HG03064 (cell line): ENCODE results near the gene SCGB1A1.

Experiments used
- ATAC-seq: cut with Tn5 transposase; IDR thresholded peaks from one replicate; pipeline ENCODE4 v1.9.1; 2021; ENCODE audit warnings: low read depth; ENCODE audit not compliant: unreplicated experiment

Gene SCGB1A1

DNA sequence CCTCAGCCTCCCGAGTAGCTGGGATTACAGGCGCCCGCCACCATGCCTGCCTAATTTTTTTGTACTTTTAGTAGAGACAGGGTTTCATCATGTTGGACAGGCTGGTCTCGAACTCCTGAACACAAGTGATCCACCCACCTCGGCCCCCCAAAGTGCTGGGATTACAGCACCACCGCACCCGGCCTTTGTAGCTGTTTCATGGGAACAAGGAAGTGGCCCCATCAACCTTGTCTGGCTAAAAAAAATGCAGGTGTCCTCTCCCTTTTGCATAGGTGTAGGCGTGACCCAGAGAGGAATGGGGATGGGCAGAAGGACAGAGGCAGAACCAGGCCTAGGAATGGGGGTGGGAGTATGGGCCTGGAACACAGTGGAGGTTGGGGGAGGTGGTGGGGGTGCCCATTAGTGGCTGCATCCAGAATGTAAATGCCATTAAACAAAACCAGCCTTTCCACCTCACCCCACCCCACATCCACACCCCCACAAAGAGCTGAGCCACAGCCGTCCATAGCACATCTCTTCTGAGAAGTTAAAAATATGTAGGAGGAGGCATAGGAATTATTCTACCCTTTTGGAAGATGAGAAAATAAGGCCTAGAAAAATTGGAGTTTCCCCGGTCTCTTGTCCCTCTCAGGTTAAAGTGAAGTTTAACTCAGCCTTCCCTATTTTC, 22.8 kb upstream of the SCGB1A1 start:
- ATAC-seq = no peak

DNA sequence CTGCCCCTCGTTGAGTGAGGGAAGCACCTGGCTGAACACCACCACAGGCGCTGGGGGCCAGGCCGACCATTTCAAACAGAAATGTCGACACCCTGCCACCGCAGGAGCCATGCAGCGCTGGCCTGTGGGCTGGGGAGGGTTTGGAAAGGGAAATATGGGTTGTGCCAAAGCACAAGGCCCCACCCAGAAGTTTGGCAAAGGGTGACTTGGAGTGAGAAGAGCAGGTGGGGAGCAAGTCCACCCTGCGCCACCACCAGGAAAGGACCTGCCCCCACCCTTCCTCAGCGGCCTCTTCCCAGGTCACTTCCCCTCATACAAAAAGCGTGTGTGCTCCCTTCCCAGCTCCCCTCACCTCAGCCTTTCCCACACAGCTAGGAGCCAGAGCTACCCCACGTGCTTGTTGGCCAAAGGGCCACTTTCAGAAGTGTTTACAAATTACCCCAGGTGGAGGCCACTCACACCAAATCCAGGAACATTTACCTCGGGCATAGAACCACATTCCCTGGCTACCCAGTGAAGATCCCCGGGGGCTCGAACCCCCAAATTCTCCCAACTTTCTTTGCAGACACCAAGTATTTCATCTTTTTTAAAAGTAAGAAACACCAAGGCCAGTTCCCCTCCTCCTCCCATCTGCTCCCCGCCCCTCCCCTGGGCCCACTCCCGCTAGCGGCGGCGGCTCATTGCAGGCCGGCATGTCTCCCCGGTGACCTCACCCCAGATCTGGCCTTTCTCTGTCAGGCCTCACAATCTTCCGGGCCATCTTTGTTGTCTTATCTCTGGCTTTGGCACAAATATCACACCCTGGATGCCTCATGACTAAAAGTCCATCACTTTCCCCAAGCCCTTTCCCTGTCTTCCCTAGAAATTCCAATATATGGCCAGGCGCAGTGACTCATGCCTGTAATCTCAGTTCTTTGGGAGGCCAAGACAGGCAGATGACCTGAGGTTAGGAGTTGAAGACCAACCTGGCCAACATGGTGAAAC, 20.5 kb upstream of the SCGB1A1 start:
- ATAC-seq = no peak

DNA sequence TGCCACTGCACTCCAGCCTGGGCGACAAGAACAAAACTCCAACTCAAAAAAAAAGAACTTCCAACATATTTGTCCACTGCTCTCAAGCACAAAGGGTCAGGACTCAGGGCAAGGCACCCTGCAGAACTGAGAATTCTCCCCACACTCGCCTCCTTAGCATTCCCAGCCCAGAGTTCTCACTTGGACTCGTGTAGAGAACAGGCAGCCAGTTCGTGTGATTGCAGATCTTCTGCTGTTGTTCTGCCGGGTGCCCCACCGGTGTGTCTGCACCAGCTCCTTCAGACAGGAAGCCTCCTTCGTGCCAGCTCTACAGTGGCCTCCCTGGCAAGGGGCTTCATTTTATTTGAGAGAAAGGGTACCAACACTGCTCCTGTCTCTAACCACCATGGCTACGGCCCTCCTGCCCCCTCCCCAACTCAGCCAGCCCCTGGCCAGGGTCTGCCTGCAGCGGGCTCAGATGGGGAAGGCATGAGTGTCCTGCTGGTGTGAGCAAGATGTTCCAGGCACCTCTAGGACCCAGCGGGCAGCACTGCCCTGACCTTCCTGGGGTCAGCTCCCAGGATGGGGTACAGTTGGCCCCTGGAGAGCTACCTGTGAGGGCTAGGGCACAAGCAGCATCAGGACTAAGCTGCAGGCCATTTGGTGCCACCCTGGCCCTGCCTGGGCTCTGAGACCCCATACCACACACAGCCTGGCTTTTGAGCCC, 19.5 kb upstream of the SCGB1A1 start:
- ATAC-seq = no peak

DNA sequence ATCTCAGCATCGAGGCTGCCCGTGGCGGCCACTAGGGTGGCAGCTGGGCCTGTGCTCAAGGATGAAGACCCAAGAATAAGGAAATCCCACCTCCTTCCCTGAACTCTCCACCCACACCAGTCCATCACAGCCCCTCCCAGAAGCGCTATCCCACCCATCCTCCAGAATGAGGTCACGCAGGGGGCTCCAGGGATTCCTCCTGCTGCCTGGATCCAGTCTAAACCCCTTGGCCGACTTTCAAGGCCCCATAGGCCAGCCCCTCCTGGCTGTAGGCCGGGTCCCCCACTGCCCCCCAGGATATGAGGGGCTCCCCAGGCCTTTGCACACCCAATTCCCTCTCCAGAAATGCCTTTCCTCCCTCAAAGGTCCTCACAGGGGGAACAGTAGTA, 19.0 kb upstream of the SCGB1A1 start:
- no peak for ATAC-seq

DNA sequence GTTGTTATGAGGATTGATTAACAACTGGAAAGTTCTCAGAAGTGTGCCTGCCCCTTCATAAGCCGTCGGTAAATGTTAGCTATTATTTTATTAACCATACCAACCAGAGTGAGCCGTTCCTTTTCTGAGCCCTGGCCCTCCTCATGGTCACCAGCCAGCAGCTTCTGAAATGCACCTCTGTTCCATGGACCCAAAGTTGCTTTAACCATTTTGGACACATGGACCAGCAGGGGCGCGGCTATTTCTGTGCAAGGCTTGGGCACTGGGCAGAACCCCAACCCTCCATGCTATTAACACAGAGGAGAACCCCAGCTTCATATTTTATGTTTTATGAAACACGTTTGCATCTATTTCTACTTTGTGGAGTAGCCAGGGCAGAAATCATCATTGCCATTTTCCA, 18.6 kb upstream of the SCGB1A1 start:
- ATAC-seq = no peak

DNA sequence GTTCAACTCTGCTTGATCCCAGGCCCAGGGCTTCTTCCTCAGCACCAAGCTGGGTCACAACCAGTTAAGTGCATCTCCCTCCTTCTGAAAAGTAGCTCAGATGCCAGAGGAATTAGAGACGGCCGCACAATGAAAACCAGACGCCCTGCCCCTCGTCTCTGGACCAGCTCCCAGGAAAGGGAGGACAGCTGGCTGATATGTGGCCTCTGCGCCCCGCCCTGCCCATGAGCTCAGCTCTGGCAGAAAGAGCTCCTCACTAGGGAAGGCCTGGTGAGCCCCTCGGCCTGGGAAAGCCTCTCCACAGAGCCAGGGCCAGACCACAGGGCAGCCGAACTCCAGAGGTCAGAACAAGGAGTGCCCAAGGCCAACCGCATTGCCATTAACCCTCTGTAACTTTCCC, 18.1 kb upstream of the SCGB1A1 start:
- ATAC-seq = no peak

DNA sequence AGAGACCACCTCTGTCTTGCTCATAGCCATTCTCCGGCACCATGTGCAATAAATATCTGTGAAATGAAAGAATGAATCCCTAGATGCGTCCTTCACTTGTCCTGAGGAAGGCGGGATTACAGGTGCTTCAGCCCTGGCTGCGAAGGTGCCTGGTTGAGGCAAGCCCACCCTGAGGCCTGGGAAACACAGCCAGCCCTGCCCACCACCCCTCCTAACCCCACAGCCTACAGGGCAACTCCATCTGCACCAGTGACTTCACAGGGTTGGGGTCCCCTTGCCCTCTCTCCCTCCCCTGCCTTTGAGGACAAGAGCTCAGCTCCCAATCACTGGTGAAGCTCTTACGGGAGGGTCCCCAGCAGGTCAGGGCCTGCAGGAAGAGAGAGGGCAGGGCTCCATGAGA, 17.5 kb upstream of the SCGB1A1 start:
- no peak for ATAC-seq

DNA sequence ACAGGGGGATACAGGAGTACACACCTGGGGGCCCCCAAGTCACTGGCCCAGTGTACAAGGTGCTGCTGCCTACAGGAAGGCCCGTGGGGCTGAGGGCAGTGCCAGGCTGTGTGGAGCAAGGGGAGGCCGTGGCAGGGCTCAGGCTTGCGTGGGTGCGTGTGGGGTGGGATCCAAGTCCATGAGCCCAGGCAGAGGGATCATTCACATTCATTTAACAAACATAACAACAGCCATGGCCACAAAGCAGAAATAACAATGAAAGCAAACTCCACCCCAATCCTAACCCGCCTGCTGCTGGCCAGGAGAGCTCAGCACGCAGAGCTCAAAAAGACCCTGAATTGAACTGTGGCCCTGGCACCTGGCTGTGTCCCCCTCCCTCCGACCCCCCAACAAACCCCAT, 17.0 kb upstream of the SCGB1A1 start:
- ATAC-seq = no peak

DNA sequence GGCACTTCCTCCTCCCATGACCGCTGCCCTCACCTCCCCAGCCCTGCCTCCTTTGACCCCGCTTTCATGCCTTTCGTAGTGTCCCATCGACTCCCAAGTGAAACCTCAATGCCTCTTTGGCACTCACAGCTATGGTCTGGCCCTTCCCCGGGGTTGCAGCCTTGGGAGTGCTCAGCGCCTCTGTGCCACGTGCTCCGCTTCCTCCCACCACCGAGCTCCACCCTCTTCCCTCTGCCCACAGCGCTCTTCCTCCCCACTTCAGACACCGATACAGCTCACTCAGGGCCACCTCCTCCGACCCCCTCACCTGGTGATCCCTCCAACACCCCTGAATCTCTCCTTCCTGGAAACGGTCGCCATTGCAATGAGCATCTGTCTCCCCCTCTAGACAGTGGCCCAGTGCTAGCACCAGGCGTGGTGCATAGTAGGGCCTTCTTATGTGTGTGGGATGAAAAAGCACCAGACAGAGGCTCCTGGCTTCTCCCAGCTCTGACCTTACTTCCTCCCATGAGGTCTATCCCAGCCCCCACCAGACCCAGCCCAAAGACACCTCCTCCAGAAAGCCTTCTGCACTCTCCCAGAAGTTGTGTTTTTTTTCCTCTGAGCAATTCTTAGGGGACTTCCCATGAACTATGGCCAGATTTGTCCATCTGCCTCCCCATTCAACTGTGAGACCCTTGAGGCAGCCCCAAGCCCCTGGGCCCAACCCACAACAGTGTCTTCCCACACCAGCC, 16.4 kb upstream of the SCGB1A1 start:
- ATAC-seq = no peak

DNA sequence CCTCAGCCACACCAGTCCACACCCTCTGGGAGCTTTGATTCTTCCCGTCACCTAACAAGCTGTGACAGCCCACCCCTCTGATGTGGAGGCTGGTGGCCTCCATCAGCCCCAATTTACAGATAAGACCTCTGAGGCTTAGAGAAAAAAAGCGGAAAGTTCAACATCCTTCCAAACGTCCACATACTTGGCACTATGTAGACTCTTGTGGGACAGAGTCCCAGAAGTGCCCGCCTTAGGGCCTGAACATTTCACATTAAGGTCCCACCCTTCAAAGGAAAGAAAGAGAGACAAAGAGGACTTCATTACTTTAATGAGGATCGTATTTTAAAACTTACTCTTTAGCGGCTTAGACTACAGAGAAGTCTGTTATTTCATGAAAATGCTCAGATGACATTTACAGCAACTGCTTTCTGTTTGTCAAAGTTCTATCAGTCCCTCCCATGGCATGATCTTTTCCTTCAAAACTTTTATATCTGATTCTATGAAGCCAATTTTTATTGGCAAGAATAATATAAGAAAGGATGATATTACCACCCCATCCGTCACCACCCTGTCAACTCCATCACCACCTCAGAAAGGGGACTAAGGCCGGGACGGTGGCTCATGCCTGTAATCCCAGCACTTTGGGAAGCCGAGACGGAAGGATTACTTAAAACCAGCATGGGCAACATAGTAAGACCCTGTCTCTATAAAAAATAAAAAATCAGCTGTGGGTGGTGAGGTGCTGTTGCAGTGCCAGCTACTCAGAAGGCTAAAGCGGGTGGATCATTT, 15.7 kb upstream of the SCGB1A1 start:
- no peak for ATAC-seq

DNA sequence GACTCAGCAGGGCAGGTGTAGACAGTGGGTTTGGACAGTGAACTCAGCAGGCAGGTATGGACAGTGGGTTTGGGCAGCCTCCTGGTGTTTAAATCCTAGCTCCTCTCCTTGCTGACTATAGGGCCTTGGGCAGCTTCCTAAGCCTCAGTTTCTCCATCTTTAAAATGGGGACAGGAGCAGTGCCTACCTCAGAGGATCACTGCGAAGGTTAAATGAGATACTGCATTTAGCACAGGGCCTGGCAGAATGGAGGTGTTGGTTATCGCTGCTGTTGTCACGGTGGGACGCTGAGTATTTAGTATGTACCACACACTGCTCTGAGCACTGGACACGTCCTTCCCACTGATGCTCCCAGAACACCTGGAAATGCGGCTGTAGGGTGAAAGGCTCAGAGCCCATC, 14.4 kb upstream of the SCGB1A1 start:
- ATAC-seq = no peak

DNA sequence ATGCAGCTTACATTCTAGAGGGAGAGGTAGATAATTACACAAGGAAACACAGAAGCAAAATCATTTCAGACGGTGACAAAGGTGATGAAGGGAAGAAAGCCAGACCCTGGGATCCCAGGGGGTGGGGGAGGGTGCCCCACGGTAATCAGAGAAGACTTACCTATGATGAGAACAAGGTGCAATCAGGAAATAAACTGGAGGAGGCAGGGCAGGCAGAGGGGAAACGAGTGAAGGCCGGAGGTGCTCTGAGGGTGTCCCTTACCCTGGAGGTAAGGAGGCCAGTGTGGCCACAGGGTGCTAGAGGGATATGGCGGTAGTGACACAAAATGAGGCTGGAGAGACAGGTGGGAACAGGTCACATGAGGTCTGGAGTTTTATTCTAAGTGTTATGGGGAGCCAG, 13.9 kb upstream of the SCGB1A1 start:
- no peak for ATAC-seq

DNA sequence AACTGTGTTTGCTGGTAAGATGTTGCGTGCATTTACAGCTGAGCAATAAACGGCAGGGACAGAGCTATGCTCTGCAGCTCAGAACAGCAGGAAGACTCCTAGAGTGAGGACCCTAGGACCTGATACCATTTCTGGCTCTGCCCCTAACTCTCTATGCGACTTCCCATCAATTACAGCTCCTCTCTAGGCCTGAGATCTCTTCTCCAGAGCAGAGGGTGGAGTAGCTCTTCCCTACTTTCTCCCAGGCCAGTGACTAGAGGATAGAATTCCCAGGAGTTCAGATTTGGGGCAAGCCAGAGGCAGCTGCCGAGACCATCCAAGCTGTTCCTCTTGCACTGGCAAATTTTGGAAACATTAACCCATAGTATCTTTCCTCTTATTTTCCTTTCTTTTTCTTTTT, 12.8 kb upstream of the SCGB1A1 start:
- ATAC-seq = no peak

DNA sequence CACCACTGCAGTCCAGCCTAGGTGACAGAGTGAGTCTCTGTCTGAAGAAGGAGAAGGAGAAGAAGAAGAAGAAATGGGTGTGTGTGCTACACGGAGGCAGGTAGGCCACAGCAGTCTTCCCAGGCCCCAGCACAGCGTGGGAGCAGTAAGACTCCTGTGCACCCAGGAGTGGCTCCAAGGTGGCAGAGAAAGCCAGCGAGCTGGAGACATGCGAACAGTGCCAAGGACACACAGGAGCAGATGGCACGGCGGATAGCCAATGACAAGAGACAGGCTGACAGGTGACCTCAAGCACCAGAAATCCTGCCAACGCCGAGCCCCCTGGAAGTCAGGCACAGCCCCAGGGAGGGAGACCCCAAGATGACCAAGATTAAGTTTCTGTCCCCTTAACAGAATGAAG, 9.0 kb upstream of the SCGB1A1 start:
- ATAC-seq = no peak

DNA sequence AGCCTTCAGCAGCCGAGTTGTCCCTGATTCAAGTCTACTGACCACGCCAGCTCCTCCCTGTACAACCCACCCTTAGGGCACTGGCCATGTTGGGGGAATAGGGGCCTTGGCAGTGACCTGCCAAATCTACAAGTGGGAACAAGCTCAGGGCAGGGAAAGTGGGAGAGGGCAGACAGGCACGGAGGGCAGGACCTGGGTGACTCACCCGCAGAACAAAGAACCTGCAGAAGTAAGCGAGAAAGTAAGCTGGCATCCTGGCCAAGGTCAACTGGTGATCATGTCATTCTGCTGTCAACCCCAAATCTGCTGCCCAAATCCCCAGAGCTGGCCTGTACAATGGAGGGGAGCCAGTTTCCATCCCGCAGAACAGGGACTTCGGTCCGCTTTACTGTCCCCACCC, 7.9 kb upstream of the SCGB1A1 start:
- no peak for ATAC-seq

DNA sequence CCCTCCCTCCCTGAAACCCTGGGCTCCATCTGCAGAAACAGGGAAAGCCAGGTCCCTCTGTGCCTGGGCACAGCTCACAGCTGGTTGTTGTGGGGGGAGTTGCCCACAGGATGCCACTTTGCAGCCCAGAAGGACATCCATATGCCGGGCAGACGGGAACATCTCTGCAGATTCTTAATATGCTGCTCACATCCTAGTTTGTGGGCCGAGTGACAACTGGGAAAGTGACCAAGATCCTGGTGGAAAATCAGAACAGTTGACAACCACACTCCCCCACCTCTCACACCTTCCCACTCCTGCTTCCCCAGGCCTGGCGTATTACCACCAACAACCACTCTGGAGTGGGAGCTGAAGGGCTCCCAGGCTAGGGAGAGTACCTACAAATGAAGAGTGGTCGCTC, 7.3 kb upstream of the SCGB1A1 start:
- no peak for ATAC-seq

DNA sequence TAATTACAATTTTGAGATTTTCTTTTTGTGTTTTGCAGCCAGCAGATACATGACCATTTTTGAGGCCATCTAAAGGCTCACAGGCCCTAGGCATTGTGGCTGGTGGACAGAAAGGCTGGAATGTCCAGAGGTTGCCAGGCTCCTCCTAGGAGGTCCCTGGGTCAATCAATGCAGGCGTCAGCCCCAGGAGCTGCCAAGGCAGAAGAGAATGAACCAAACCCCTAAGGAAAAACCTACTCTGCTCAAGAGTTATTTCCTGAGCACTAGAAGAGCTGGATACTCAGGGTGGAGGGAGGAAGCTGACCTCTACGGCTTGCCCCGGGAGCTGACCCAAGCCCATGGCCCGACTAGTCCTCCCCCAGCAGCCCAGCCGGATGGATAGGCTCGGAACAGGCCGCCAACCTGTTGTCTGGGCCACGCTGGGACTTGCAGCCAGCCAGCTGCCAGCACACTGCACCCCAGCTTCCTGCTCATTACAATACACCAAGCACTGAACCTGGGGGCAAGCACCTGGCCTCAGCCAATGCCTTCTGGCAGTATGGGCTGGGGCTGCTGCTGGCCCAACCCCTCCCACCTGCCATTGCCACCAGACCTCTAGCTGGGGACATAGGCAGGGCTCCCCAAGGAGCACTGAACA, 5.7 kb upstream of the SCGB1A1 start:
- no peak for ATAC-seq

DNA sequence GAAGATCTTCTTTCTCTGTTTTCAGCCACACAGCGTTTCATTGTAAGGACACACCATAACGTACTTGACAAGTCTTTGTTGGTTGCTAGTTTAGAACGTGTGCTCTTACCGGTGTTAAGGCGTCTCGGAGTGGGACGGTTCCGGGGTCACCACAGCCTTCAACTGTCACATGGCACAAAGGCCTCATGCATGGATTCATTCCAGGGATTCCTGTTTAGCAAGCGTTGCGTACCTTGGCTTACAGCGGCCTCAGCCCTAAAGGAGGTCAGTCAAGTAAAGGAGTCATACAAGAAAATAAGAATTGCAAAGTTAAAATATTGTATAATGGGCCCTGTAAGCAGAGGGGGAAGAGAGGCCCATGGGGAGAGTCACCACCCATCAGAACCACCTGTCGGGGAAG, 2.2 kb upstream of the SCGB1A1 start:
- no peak for ATAC-seq

DNA sequence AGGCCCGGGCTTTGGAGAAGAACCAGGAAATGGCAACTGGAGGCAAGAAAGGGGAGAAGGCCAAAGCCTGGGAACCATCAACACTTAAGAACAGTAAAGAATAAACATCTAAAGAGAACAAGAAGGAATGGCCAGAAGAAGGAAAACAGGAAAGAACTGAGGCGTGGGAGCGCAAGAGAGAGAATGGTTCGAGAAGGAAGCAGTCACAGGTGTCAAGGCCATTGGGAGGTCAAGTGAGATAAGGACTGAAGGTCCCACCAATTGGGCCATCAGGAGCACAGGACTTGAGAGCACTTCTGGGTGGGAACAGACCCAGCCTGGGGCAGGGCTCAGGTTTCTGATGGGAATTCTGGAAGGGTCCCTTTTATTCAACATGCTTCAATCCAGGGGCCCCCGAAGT, 697 bp upstream of the SCGB1A1 start:
- ATAC-seq = no peak
